ENCODE results near the gene ELOVL3. TPM values are rescaled to one million over a fixed set of nuclear protein-coding genes. Genes with fewer than 3 reads are reported as not detected.

ELOVL3 gene
- total and polyA plus RNA-seq, 2 of the 13 experiments (the other 11 are each of a cell fraction or from before 2014, with no cell fraction given) = 0.58 to 0.69 TPM

- ChIA-PET POLR2A (no interaction called here), CTCF (ENCODE audit: low intra/inter-chr PET ratio, low total read pairs) (no interaction called here)
- H3K79me2 ChIP-seq (ENCODE audit: insufficient read depth, low read length) = no peaks in the 10 kb centered on the region
- no peak for FAIRE-seq
- H3K27me3 ChIP-seq (ENCODE audit: control insufficient read depth in 1 of 2, insufficient read depth in 2 of 2, low read length in 2 of 2) = peaks cover 0 to 16% of the 10 kb centered on the region in 2 experiments; a peak in 2 of 5 replicates
- in situ Hi-C loops (cut with HindIII; ENCODE audit: extremely low pct_ligation_motif_present, low pct_unique_long_range_greater_than_20kb) = no loop called here
- H3K9me3 ChIP-seq (ENCODE audit: low read length) = no peaks in the 10 kb centered on the region
- peaks cover 22% of the 10 kb centered on the region for H3K4me1 ChIP-seq (ENCODE audit: insufficient read depth, low read length)
- TF ChIP-seq FOXK2 (IDR thresholded peaks at IDR 0.05) = no peak
- no peak for TF ChIP-seq ZNF136 (CRISPR knock-in tag; IDR thresholded peaks at IDR 0.05; ENCODE audit: low read depth)
- no peak for TF ChIP-seq GLMP (CRISPR knock-in tag; IDR thresholded peaks at IDR 0.05; ENCODE audit: borderline replicate concordance)
- TF ChIP-seq MBD4 (IDR thresholded peaks at IDR 0.05; ENCODE audit: borderline replicate concordance, low read length) = no peak
- peak; percentile 68 for TF ChIP-seq CEBPB (IDR thresholded peaks at IDR 0.05; ENCODE audit: borderline replicate concordance, low read depth, low read length)
- H2AFZ ChIP-seq (ENCODE audit: low read length) = no peak overlapping the region
- H3K27ac ChIP-seq (ENCODE audit: extremely low read length, insufficient read depth, low read length) = no peak overlapping the region
- intact Hi-C loops (cut with micrococcal nuclease; ENCODE audit: unreplicated experiment) = no loop called here
- no peak overlapping the region for H3K9ac ChIP-seq (ENCODE audit: insufficient read depth, low read depth, low read length)
- no peaks in the 10 kb centered on the region for H4K20me1 ChIP-seq (ENCODE audit: insufficient read depth, low read length)
- no peak for DNase-seq (ENCODE audit: low spot score)
- BruUV-seq (replicated peaks) = no TSS peak
- H3K36me3 ChIP-seq (replicated peaks in 1 of 2; ENCODE audit: control insufficient read depth in 1 of 2, insufficient read depth in 2 of 2, low read length in 2 of 2) = no peaks in the 10 kb centered on the region
- no peak for ATAC-seq
- H3K4me2 ChIP-seq (ENCODE audit: low read depth, low read length) = no peak overlapping the region
- 68% methylated on average over 5 of the region's 5 CpGs for WGBS (ENCODE audit: low lambda C conversion rate)
- no peak overlapping the region for H3K4me3 ChIP-seq (replicated peaks in 1 of 3; ENCODE audit: insufficient read depth in 1 of 3, low read depth in 2 of 3, low read length in 3 of 3)
Measured at GRCh38 chr10:102222797-102223196, 3.3 kb upstream of the ELOVL3 start.

GRCh38 chr10:102226542-102226870, 407 bp downstream of the ELOVL3 start:
- H3K4me3 ChIP-seq (replicated peaks in 1 of 3; ENCODE audit: insufficient read depth in 1 of 3, low read depth in 2 of 3, low read length in 3 of 3) = peak overlapping the region in 1 of 3 experiments; percentile 72; a peak in 2 of 6 replicates
- 61% methylated on average over 8 of the region's 8 CpGs for WGBS (ENCODE audit: low lambda C conversion rate)
- POLR2A ChIA-PET = interaction anchor here (1.2 to 1.9 kb wide), 3 partner anchors 19 to 169 kb away, joined by 3 to 7 read pairs (median 4); partner anchors contain the start of genes GBF1 and NFKB2
- no TSS peak for BruUV-seq (replicated peaks)
- intact Hi-C loops (cut with micrococcal nuclease; ENCODE audit: unreplicated experiment) = loop anchor here (2.0 kb wide), 1 partner anchor 58 kb away; no protein-coding TSS in a partner anchor
- ATAC-seq (no peak), FAIRE-seq (no peak), DNase-seq (ENCODE audit: low spot score) (no peak)
- H3K4me1 ChIP-seq (ENCODE audit: insufficient read depth, low read length) = peaks cover 36% of the 10 kb centered on the region
- H3K27me3 ChIP-seq (ENCODE audit: control insufficient read depth in 1 of 2, insufficient read depth in 2 of 2, low read length in 2 of 2) = peaks cover 0 to 33% of the 10 kb centered on the region in 2 experiments; a peak in 3 of 5 replicates
- H3K4me2 ChIP-seq (ENCODE audit: low read depth, low read length) = peak overlapping the region; percentile 98
- no peaks in the 10 kb centered on the region for H4K20me1 ChIP-seq (ENCODE audit: insufficient read depth, low read length)
- no peak overlapping the region for H3K9ac ChIP-seq (ENCODE audit: insufficient read depth, low read depth, low read length)
- H3K79me2 ChIP-seq (ENCODE audit: insufficient read depth, low read length) = no peaks in the 10 kb centered on the region
- CTCF ChIA-PET (ENCODE audit: low intra/inter-chr PET ratio, low total read pairs) = no interaction called here
- no peaks in the 10 kb centered on the region for H3K9me3 ChIP-seq (ENCODE audit: low read length)
- H3K36me3 ChIP-seq (replicated peaks in 1 of 2; ENCODE audit: control insufficient read depth in 1 of 2, insufficient read depth in 2 of 2, low read length in 2 of 2) = no peaks in the 10 kb centered on the region
- no peak overlapping the region for H2AFZ ChIP-seq (ENCODE audit: low read length)
- H3K27ac ChIP-seq (ENCODE audit: extremely low read length, insufficient read depth, low read length) = no peak overlapping the region
- in situ Hi-C loops (cut with HindIII; ENCODE audit: extremely low pct_ligation_motif_present, low pct_unique_long_range_greater_than_20kb) = loop anchor here (5.0 kb wide), 1 partner anchor 126 kb away; no protein-coding TSS in a partner anchor
- TF ChIP-seq ZNF367 (CRISPR knock-in tag; IDR thresholded peaks at IDR 0.05; ENCODE audit: borderline replicate concordance) (no peak), ZMYM4 (CRISPR knock-in tag; IDR thresholded peaks at IDR 0.05) (no peak), ZNF326 (CRISPR knock-in tag; IDR thresholded peaks at IDR 0.05; ENCODE audit: borderline replicate concordance) (no peak), MEIS2 (CRISPR knock-in tag; IDR thresholded peaks at IDR 0.05) (no peak), ZNF629 (CRISPR knock-in tag; conservative IDR thresholded peaks at IDR 0.05) (0 out of 2 replicates have a peak, but pooled peaks have one; percentile 3), ZNF709 (CRISPR knock-in tag; IDR thresholded peaks at IDR 0.05) (0 out of 2 replicates have a peak, but pooled peaks have one; percentile 7), NCOA5 (CRISPR knock-in tag; IDR thresholded peaks at IDR 0.05) (no peak), ZNF883 (CRISPR knock-in tag; IDR thresholded peaks at IDR 0.05; ENCODE audit: not compliant biosample characterization) (peak; percentile 11), ZNF644 (CRISPR knock-in tag; IDR thresholded peaks at IDR 0.05; ENCODE audit: low read depth) (no peak), PAWR (CRISPR knock-in tag; IDR thresholded peaks at IDR 0.05; ENCODE audit: borderline replicate concordance) (no peak), ZNF24 (IDR thresholded peaks at IDR 0.05) (no peak), EEA1 (CRISPR knock-in tag; IDR thresholded peaks at IDR 0.05; ENCODE audit: borderline replicate concordance) (no peak), POLR2AphosphoS2 (IDR thresholded peaks at IDR 0.05; ENCODE audit: low read depth, low read length) (no peak), THRA (CRISPR knock-in tag; IDR thresholded peaks at IDR 0.05; ENCODE audit: borderline replicate concordance) (no peak)

All from HepG2 (cell line).